IMR-90 (cell line): ENCODE measurements around the gene GRB10. TPM values are rescaled to one million over a fixed set of nuclear protein-coding genes. Genes with fewer than 3 reads are reported as not detected.

Experiments used
- ATAC-seq: fragments of 200-7000 bp; cut with Tn5 transposase; 2 replicates; pipeline ENCODE4 v1.9.1; 2020; ENCODE audit warnings: low read depth, mild to moderate bottlenecking, moderate library complexity
- BruUV-seq: library from RNA; stranded (reverse); fragments of 400-500 nt; replicated peaks from 2 replicates; lab custom pipeline; 2021; lab: Mats Ljungman, UMichigan
- CTCF ChIA-PET: fragments of 300-600 bp; formaldehyde crosslinking; extraction: SDS; loops from one replicate; lab custom pipeline; 2021; ENCODE audit warnings: antibody characterized with exemption; lab: Yijun Ruan, JAX
- POLR2A ChIA-PET: fragments of 300-600 bp; sonication (Branson Sonifier 250); formaldehyde crosslinking; loops from one replicate; lab custom pipeline; 2022; ENCODE audit warnings: antibody characterized with exemption; ENCODE audit not compliant: unreplicated experiment; lab: Charles Lee
- DNase-seq: peaks from one replicate; pipeline ENCODE4 v3.0.0; 2013
- H2AFZ ChIP-seq: replicated peaks from 2 replicates; pipeline ENCODE3; 2013; ENCODE audit warnings: low read length, mild to moderate bottlenecking; ENCODE audit not compliant: poor library complexity
- H2AK5ac ChIP-seq: 2 replicates; pipeline ENCODE4 v1.6.1; 2013; ENCODE audit warnings: low read depth, low read length, inconsistent platforms
- H2AK9ac ChIP-seq: replicated peaks from 2 replicates; pipeline ENCODE3; 2013; ENCODE audit warnings: mild to moderate bottlenecking, low read depth, low read length, moderate library complexity; ENCODE audit not compliant: poor library complexity
- H2BK120ac ChIP-seq: 2 replicates; pipeline ENCODE4 v1.6.1; 2013; ENCODE audit warnings: low read depth, low read length, inconsistent platforms
- H2BK15ac ChIP-seq: 3 replicates; pipeline ENCODE4 v1.6.1; 2013; ENCODE audit warnings: low read depth, low read length, inconsistent platforms
- H2BK20ac ChIP-seq: 2 replicates; pipeline ENCODE4 v1.6.1; 2013; ENCODE audit warnings: low read depth, mild to moderate bottlenecking, inconsistent platforms, low read length, moderate library complexity
- H2BK5ac ChIP-seq: 2 replicates; pipeline ENCODE4 v1.6.1; 2013; ENCODE audit warnings: mild to moderate bottlenecking, low read depth, low read length, inconsistent platforms; ENCODE audit not compliant: poor library complexity, severe bottlenecking
- H3K14ac ChIP-seq: replicated peaks from 2 replicates; pipeline ENCODE4 v1.6.1; 2013; ENCODE audit warnings: low read depth, low read length, inconsistent platforms
- H3K18ac ChIP-seq: 2 replicates; pipeline ENCODE4 v1.6.1; 2013; ENCODE audit warnings: low read depth, low read length, control low read depth
- H3K23ac ChIP-seq: 2 replicates; pipeline ENCODE4 v1.6.1; 2013; ENCODE audit warnings: low read depth, low read length, inconsistent platforms
- H3K27ac ChIP-seq: 2 replicates; pipeline ENCODE4 v1.5.1; 2013; ENCODE audit warnings: mild to moderate bottlenecking, control low read depth, low read length; ENCODE audit not compliant: insufficient read depth
- H3K27me3 ChIP-seq: 2 replicates; pipeline ENCODE4 v1.6.1; 2013; ENCODE audit warnings: low read length; ENCODE audit not compliant: control insufficient read depth, insufficient read depth
- H3K36me3 ChIP-seq: 2 replicates; pipeline ENCODE4 v1.6.1; 2013; ENCODE audit warnings: low read length, mixed read lengths; ENCODE audit not compliant: control insufficient read depth, insufficient read depth
- H3K4ac ChIP-seq: 2 replicates; pipeline ENCODE4 v1.6.1; 2013; ENCODE audit warnings: low read depth, low read length, inconsistent platforms
- H3K4me1 ChIP-seq: 2 replicates; pipeline ENCODE4 v1.6.1; 2013; ENCODE audit warnings: low read length, mixed read lengths; ENCODE audit not compliant: control insufficient read depth, insufficient read depth
- H3K4me2 ChIP-seq: 2 replicates; pipeline ENCODE4 v1.6.1; 2013; ENCODE audit warnings: low read depth, mild to moderate bottlenecking, control low read depth, low read length, moderate library complexity
- H3K4me3 ChIP-seq: 2 replicates; pipeline ENCODE4 v1.5.1; 2013; ENCODE audit warnings: low read depth, mild to moderate bottlenecking, control low read depth, low read length, moderate library complexity; ENCODE audit not compliant: insufficient read depth
- H3K56ac ChIP-seq: 2 replicates; pipeline ENCODE4 v1.6.1; 2013; ENCODE audit warnings: low read length, inconsistent platforms; ENCODE audit not compliant: insufficient read depth; ENCODE audit errors: extremely low read depth
- H3K79me1 ChIP-seq, 2 experiments: 2 replicates each; pipeline ENCODE4 v1.6.1; 2013; ENCODE audit warnings: low read length in 2 of 2, inconsistent platforms in 1 of 2, low read depth in 1 of 2
- H3K9ac ChIP-seq: 2 replicates; pipeline ENCODE4 v1.6.1; 2013; ENCODE audit warnings: low read depth, low read length, control low read depth
- H3K9me1 ChIP-seq: 2 replicates; pipeline ENCODE4 v1.6.1; 2013; ENCODE audit warnings: low read length, inconsistent platforms; ENCODE audit not compliant: insufficient read depth
- H3K9me3 ChIP-seq: 2 replicates; pipeline ENCODE4 v1.6.1; 2013; ENCODE audit warnings: low read length; ENCODE audit not compliant: control insufficient read depth, insufficient read depth
- H4K20me1 ChIP-seq: 2 replicates; pipeline ENCODE4 v1.6.1; 2013; ENCODE audit warnings: low read length, inconsistent platforms; ENCODE audit not compliant: insufficient read depth
- H4K5ac ChIP-seq: 2 replicates; pipeline ENCODE4 v1.6.1; 2013; ENCODE audit warnings: mild to moderate bottlenecking, low read depth, low read length, control low read depth
- H4K8ac ChIP-seq, 2 experiments: 2 replicates each; pipeline ENCODE4 v1.6.1; 2013; ENCODE audit warnings: low read depth in 2 of 2, low read length in 2 of 2, control low read depth in 1 of 2, inconsistent platforms in 1 of 2
- H4K91ac ChIP-seq: 2 replicates; pipeline ENCODE4 v1.6.1; 2013; ENCODE audit warnings: low read depth, low read length, inconsistent platforms; ENCODE audit not compliant: insufficient read depth
- BHLHE40 ChIP-seq: fragments of 150-350 bp; IDR thresholded peaks from 2 replicates; pipeline ENCODE4 v1.6.1; 2016; ENCODE audit warnings: mild to moderate bottlenecking, low read depth, low read length
- CEBPB ChIP-seq: IDR thresholded peaks from 2 replicates; pipeline ENCODE4 v1.6.1; 2012; ENCODE audit warnings: low read depth, low read length, improper control_type of control experiment
- CHD1 ChIP-seq: IDR thresholded peaks from 2 replicates; pipeline ENCODE4 v1.6.1; 2012; ENCODE audit warnings: low read depth, low read length, improper control_type of control experiment
- CTCF ChIP-seq: conservative IDR thresholded peaks from 2 replicates; pipeline ENCODE4 v1.5.1; 2012; ENCODE audit warnings: mild to moderate bottlenecking, low read depth, low read length, improper control_type of control experiment
- ELK1 ChIP-seq: fragments of 150-350 bp; IDR thresholded peaks from 2 replicates; pipeline ENCODE4 v1.6.1; 2016; ENCODE audit warnings: low read depth, mild to moderate bottlenecking, low read length, moderate library complexity, borderline replicate concordance
- FOS ChIP-seq: fragments of 150-350 bp; IDR thresholded peaks from 2 replicates; pipeline ENCODE4 v1.6.1; 2016; ENCODE audit warnings: low read depth, low read length
- MAFK ChIP-seq: IDR thresholded peaks from 2 replicates; pipeline ENCODE4 v1.6.1; 2012; ENCODE audit warnings: low read depth, low read length, improper control_type of control experiment
- MAZ ChIP-seq: IDR thresholded peaks from 2 replicates; pipeline ENCODE4 v1.6.1; 2012; ENCODE audit warnings: low read depth, mild to moderate bottlenecking, low read length, improper control_type of control experiment, moderate library complexity, borderline replicate concordance
- MXI1 ChIP-seq: IDR thresholded peaks from 2 replicates; pipeline ENCODE4 v1.6.1; 2012; ENCODE audit warnings: low read depth, mild to moderate bottlenecking, low read length, moderate library complexity, borderline replicate concordance
- NFE2L2 ChIP-seq: fragments of 150-350 bp; IDR thresholded peaks from 2 replicates; pipeline ENCODE4 v1.6.1; 2016; ENCODE audit warnings: low read depth, mild to moderate bottlenecking, low read length
- POLR2A ChIP-seq: IDR thresholded peaks from 2 replicates; pipeline ENCODE4 v1.6.1; 2012; ENCODE audit warnings: mild to moderate bottlenecking, low read depth, low read length
- RAD21 ChIP-seq: IDR thresholded peaks from 2 replicates; pipeline ENCODE4 v1.6.1; 2012; ENCODE audit warnings: low read length, improper control_type of control experiment
- RCOR1 ChIP-seq: IDR thresholded peaks from 2 replicates; pipeline ENCODE4 v1.6.1; 2012; ENCODE audit warnings: mild to moderate bottlenecking, low read length, improper control_type of control experiment; ENCODE audit not compliant: insufficient replicate concordance
- RFX5 ChIP-seq: IDR thresholded peaks from 2 replicates; pipeline ENCODE4 v1.8.0; 2012; ENCODE audit warnings: low read depth, mild to moderate bottlenecking, low read length, moderate library complexity
- SMC3 ChIP-seq: fragments of 150-350 bp; IDR thresholded peaks from 2 replicates; pipeline ENCODE4 v1.6.1; 2016; ENCODE audit warnings: low read depth, mild to moderate bottlenecking, antibody characterized with exemption, low read length, moderate library complexity
- USF2 ChIP-seq: fragments of 150-350 bp; IDR thresholded peaks from 2 replicates; pipeline ENCODE4 v1.6.1; 2017; ENCODE audit warnings: mild to moderate bottlenecking, antibody characterized with exemption, low read length, low read depth
- WGBS, 2 experiments: methylation state at CpG; one replicate each; pipeline versions ENCODE4 v1.1.5 to v1.1.7; 2013; ENCODE audit warnings: missing lambda C conversion rate in 2 of 2; ENCODE audit not compliant: insufficient read length in 1 of 2; ENCODE audit errors: extremely low coverage in 2 of 2; 5-methylcytosine and 5-hydroxymethylcytosine counted together
- dilution Hi-C: fragments of 300-500 bp; cut with HindIII; formaldehyde crosslinking; loops from one replicate; pipeline ENCODE4 v1.14.3; 2018; ENCODE audit warnings: low sequenced_read_pairs; ENCODE audit not compliant: unreplicated experiment
- in situ Hi-C: fragments of 300-500 bp; cut with MboI; formaldehyde crosslinking; loops from 3 replicates; pipeline ENCODE4 v1.14.3; 2019; ENCODE audit warnings: low sequenced_read_pairs, inconsistent platforms, mixed read lengths
- intact Hi-C: fragments of 100-400 bp; cut with micrococcal nuclease; formaldehyde crosslinking; loops from 2 replicates; pipeline ENCODE4 v1.10.0; 2022
- polyA plus RNA-seq, 3 experiments: library from polyadenylated mRNA; depleted of rRNA; stranded (reverse); fragments of >200 nt; gene quantifications; 2 replicates each; pipeline ENCODE4 v1.2.3, GENCODE V29; 2012; ENCODE audit warnings: low replicate concordance in 1 of 3
- total RNA-seq: library from RNA; depleted of rRNA; stranded (reverse); fragments of >200 nt; gene quantifications from 2 replicates; pipeline ENCODE4 v1.2.3, GENCODE V29; 2012

The GRB10 gene
- total and polyA plus RNA-seq, 2 of the 4 experiments (the other 2 are of a cell fraction) = 6.3 to 15.1 TPM

- in situ Hi-C loops (no loop called here), dilution Hi-C loops (no loop called here), intact Hi-C loops (no loop called here)
- TF ChIP-seq ELK1 (no peak), RCOR1 (no peak), USF2 (no peak), BHLHE40 (no peak), RFX5 (no peak), MAFK (no peak), CHD1 (no peak), RAD21 (no peak), CTCF (no peak), SMC3 (no peak), FOS (no peak), MXI1 (no peak), MAZ (no peak), NFE2L2 (no peak), CEBPB (no peak), POLR2A (no peak)
- Histone ChIP-seq H3K4me2 (no peak overlapping the region), H4K5ac (no peak overlapping the region), H4K91ac (no peak overlapping the region), H3K23ac (no peak overlapping the region), H3K56ac (no peak overlapping the region), H3K18ac (no peak overlapping the region), H3K4ac (no peak overlapping the region), H2BK120ac (no peak overlapping the region), H4K8ac (no peak overlapping the region), H3K27ac (no peak overlapping the region), H3K9me3 (no peaks in the 10 kb centered on the region), H2BK5ac (no peak overlapping the region), H3K14ac (no peak overlapping the region), H2AFZ (no peak overlapping the region), H2BK15ac (no peak overlapping the region), H3K27me3 (no peaks in the 10 kb centered on the region), H3K36me3 (peaks cover 8% of the 10 kb centered on the region), H3K9me1 (peaks cover 5% of the 10 kb centered on the region; the same call in 1 of the 2 replicates), H3K79me1 (peaks cover 5 to 21% of the 10 kb centered on the region in 2 experiments; a peak in 2 of 4 replicates), H3K4me3 (no peak overlapping the region), H3K9ac (no peak overlapping the region), H2AK5ac (no peak overlapping the region), H2BK20ac (no peak overlapping the region), H3K4me1 (no peaks in the 10 kb centered on the region), H4K20me1 (peaks cover 29% of the 10 kb centered on the region), H2AK9ac (peak overlapping the region; percentile 21)
- ATAC-seq = no peak
- no peak for DNase-seq
- ChIA-PET CTCF (interaction anchor here (0.6 to 0.7 kb wide), 2 partner anchors 424 to 458 kb away, joined by 3 read pairs; no protein-coding TSS in a partner anchor), POLR2A (no interaction called here)
- 93% methylated on average over 2 of the region's 10 CpGs; no CpG with 5 or more reads in 1 of the 2 experiments for WGBS, 2 experiments
- BruUV-seq = no TSS peak
Observed at GRCh38 chr7:50629238-50629901, 153.3 kb downstream of the GRB10 start.
